GM12878 (cell line): Measurements from ENCODE around the gene SRSF12. TPM values are rescaled to one million over a fixed set of nuclear protein-coding genes. Genes with fewer than 3 reads are reported as not detected.
A peak's percentile ranks its signal among the peaks of the same experiment; 100 is the strongest.
"Not testable (repeated sequence)": the region's sequence is repeated elsewhere in the genome, so short reads cannot be mapped to it uniquely, and the experiment has no call there.

ENCODE experiments used
- ATAC-seq: fragments of 200-7000 bp; cut with Tn5 transposase; 3 replicates; pipeline ENCODE4 v1.9.1; 2020; ENCODE audit warnings: mild to moderate bottlenecking, moderate library complexity
- BruUV-seq: library from RNA; stranded (reverse); fragments of 400-500 nt; replicated peaks from 2 replicates; lab custom pipeline; 2021; lab: Mats Ljungman, UMichigan
- CTCF ChIA-PET: fragments of 300-600 bp; sonication (Branson Sonifier 250); formaldehyde crosslinking; extraction: SDS; loops from one replicate; lab custom pipeline; 2021; ENCODE audit warnings: inconsistent platforms; lab: Yijun Ruan, JAX
- POLR2A ChIA-PET: fragments of 350-600 bp; formaldehyde crosslinking; extraction: SDS; loops from one replicate; lab custom pipeline; 2021; ENCODE audit warnings: inconsistent platforms; lab: Charles Lee
- RAD21 ChIA-PET: fragments of 300-600 bp; sonication (Branson Sonifier 250); formaldehyde crosslinking; loops from one replicate; lab custom pipeline; 2023; ENCODE audit warnings: antibody characterized with exemption; ENCODE audit not compliant: unreplicated experiment; lab: Charles Lee
- SMC1A ChIA-PET: fragments of 300-600 bp; sonication (Branson Sonifier 250); formaldehyde crosslinking; loops from one replicate; lab custom pipeline; 2023; ENCODE audit not compliant: unreplicated experiment, uncharacterized antibody; lab: Charles Lee
- DNase-seq: peaks from one replicate; pipeline ENCODE4 v3.0.0-alpha.2; 2011; ENCODE audit warnings: low read depth, low spot score
- FAIRE-seq: peaks from 3 replicates; lab custom pipeline; 2011; peaks lifted over from hg19 to GRCh38; lab: Jason Lieb, UNC
- H2AFZ ChIP-seq: 2 replicates; pipeline ENCODE4 v1.6.0; 2011; ENCODE audit warnings: low read depth, low read length, control low read depth; ENCODE audit not compliant: control insufficient read depth
- H3K27ac ChIP-seq: 2 replicates; pipeline ENCODE4 v1.5.1; 2011; ENCODE audit warnings: control low read depth; ENCODE audit not compliant: control insufficient read depth, insufficient read depth
- H3K27me3 ChIP-seq, 2 experiments: replicated peaks in 1 of 2; 2 replicates each; pipeline versions ENCODE4 v1.6.0 to v1.6.1; 2011; ENCODE audit warnings: low read length in 1 of 2; ENCODE audit not compliant: control insufficient read depth in 2 of 2, insufficient read depth in 2 of 2
- H3K36me3 ChIP-seq, 2 experiments: 2 replicates each; pipeline ENCODE4 v1.5.1; 2011; ENCODE audit warnings: low read length in 1 of 2; ENCODE audit not compliant: control insufficient read depth in 2 of 2, insufficient read depth in 2 of 2
- H3K4me1 ChIP-seq: 2 replicates; pipeline ENCODE4 v1.6.1; 2011; ENCODE audit warnings: mild to moderate bottlenecking, low read length, moderate library complexity, mixed read lengths; ENCODE audit not compliant: control insufficient read depth, insufficient read depth
- H3K4me2 ChIP-seq: 2 replicates; pipeline ENCODE4 v1.6.0; 2011; ENCODE audit warnings: control low read depth; ENCODE audit not compliant: control insufficient read depth, insufficient read depth
- H3K4me3 ChIP-seq: fragments of 200-600 bp; sonication (generic); 2 replicates; pipeline ENCODE4 v1.5.1; 2016
- H3K79me2 ChIP-seq: 2 replicates; pipeline ENCODE4 v1.6.0; 2011; ENCODE audit warnings: low read length; ENCODE audit not compliant: control insufficient read depth, insufficient read depth
- H3K9ac ChIP-seq: 2 replicates; pipeline ENCODE4 v1.8.0; 2011; ENCODE audit warnings: low read length, control low read depth, mixed read lengths; ENCODE audit not compliant: control insufficient read depth, insufficient read depth
- H3K9me3 ChIP-seq: replicated peaks from 3 replicates; pipeline ENCODE4 v1.5.1; 2011; ENCODE audit warnings: mild to moderate bottlenecking, low read length; ENCODE audit not compliant: control insufficient read depth, insufficient read depth
- H4K20me1 ChIP-seq: 2 replicates; pipeline ENCODE4 v1.6.0; 2011; ENCODE audit not compliant: control insufficient read depth, insufficient read depth
- MLLT1 ChIP-seq: fragments of 450-650 bp; IDR thresholded peaks from 2 replicates; pipeline ENCODE4 v1.6.1; 2016; ENCODE audit warnings: mild to moderate bottlenecking
- RAD51 ChIP-seq: fragments of 450-650 bp; IDR thresholded peaks from 2 replicates; pipeline ENCODE4 v1.6.1; 2016; ENCODE audit warnings: moderate library complexity, mild to moderate bottlenecking, inconsistent platforms
- RFX5 ChIP-seq: IDR thresholded peaks from 2 replicates; pipeline ENCODE4 v1.6.1; 2011; ENCODE audit warnings: low read depth, low read length, improper control_type of control experiment
- SREBF1 ChIP-seq: IDR thresholded peaks from 2 replicates; pipeline ENCODE4 v1.6.1; 2012; ENCODE audit warnings: mild to moderate bottlenecking, low read length
- ZNF217 ChIP-seq: fragments of 450-650 bp; IDR thresholded peaks from 2 replicates; pipeline ENCODE4 v1.6.1; 2017; ENCODE audit warnings: antibody characterized with exemption, mild to moderate bottlenecking
- WGBS: methylation state at CpG from one replicate; pipeline ENCODE4 v1.1.6; 2016; ENCODE audit warnings: low lambda C conversion rate; ENCODE audit not compliant: insufficient replicate concordance, insufficient coverage; ENCODE audit errors: missing lambda C conversion rate; 5-methylcytosine and 5-hydroxymethylcytosine counted together
- in situ Hi-C: fragments of 300-500 bp; cut with MboI; formaldehyde crosslinking; loops from 9 replicates; pipeline ENCODE4 v1.14.3; 2018; ENCODE audit warnings: mixed read lengths
- intact Hi-C: fragments of 100-400 bp; cut with micrococcal nuclease; formaldehyde crosslinking; loops from one replicate; pipeline ENCODE4 v1.14.2; 2022; ENCODE audit not compliant: unreplicated experiment
- polyA plus RNA-seq, 11 experiments: library from polyadenylated mRNA; depleted of rRNA in 4 of 11; unstranded in 6 of 11; stranded (reverse) in 5 of 11; fragments of >200 nt; fragmentation: Nextera tagmentation in 4 of 11; fragmentation: Illumina TruSeq in 1 of 11; extraction: Ambion mirVana in 4 of 11; extraction: Trizol in 1 of 11; gene quantifications; 1 replicate in 1 of 11; 2 replicates in 10 of 11; pipeline versions ENCODE4 v1.2.1 to v1.2.3, GENCODE V29; 2011 to 2016; ENCODE audit warnings: inconsistent platforms in 2 of 11, missing spikeins in 2 of 11, low read depth in 1 of 11
- total RNA-seq, 4 experiments: library from RNA; depleted of rRNA in 3 of 4; stranded (reverse); fragments of >200 nt in 3 of 4; fragmentation: Illumina TruSeq in 1 of 4; extraction: Trizol in 1 of 4; gene quantifications; 2 replicates each; pipeline versions ENCODE4 v1.2.1 to v1.2.3, GENCODE V29; 2013 to 2021
- TF ChIP-seq, protein P1 (sequence below): fragments of 450-650 bp; IDR thresholded peaks from 2 replicates; pipeline ENCODE4 v1.6.1; 2016; ENCODE audit warnings: mild to moderate bottlenecking

SRSF12 gene
- total and polyA plus RNA-seq, 10 of the 15 experiments (the other 5 are each of a cell fraction or from before 2014, with no cell fraction given), result 0.03 to 0.23 TPM; not detected in 8

- TF ChIP-seq RFX5, result no peak
- TF ChIP-seq SREBF1, result no peak
- no peak for TF ChIP-seq ZNF217
- TF ChIP-seq, protein P1, sequence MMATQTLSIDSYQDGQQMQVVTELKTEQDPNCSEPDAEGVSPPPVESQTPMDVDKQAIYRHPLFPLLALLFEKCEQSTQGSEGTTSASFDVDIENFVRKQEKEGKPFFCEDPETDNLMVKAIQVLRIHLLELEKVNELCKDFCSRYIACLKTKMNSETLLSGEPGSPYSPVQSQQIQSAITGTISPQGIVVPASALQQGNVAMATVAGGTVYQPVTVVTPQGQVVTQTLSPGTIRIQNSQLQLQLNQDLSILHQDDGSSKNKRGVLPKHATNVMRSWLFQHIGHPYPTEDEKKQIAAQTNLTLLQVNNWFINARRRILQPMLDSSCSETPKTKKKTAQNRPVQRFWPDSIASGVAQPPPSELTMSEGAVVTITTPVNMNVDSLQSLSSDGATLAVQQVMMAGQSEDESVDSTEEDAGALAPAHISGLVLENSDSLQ, result no peak
Observed at GRCh38 chr6:89131599-89131998, 13.7 kb upstream of the SRSF12 start (continued).

- not testable (repeated sequence) for H3K27me3 ChIP-seq, H2AFZ ChIP-seq, H4K20me1 ChIP-seq, BruUV-seq
- CTCF ChIA-PET, result interaction anchor here (0.7 to 1.4 kb wide), 2 partner anchors 42 to 304 kb away, joined by 3 read pairs; no protein-coding TSS in a partner anchor
- WGBS, result 47% methylated on average over 2 of the region's 2 CpGs
- TF ChIP-seq RAD51, result peak; percentile 39; the same call in 1 of the 2 replicates
- TF ChIP-seq MLLT1, result peak; percentile 64
- TF ChIP-seq, all 136 proteins: peak for 2; not testable (repeated sequence) for 134
- H3K9me3 ChIP-seq, H3K9ac ChIP-seq, H3K4me3 ChIP-seq, intact Hi-C loops, in situ Hi-C loops, DNase-seq, H3K27ac ChIP-seq, H3K79me2 ChIP-seq, ATAC-seq, H3K4me2 ChIP-seq, RAD21 ChIA-PET, H3K4me1 ChIP-seq, H3K36me3 ChIP-seq, POLR2A ChIA-PET, FAIRE-seq: not testable (repeated sequence)
- SMC1A ChIA-PET, result interaction anchor here (0.6 kb wide), 1 partner anchor 24 kb away, joined by 3 read pairs; no protein-coding TSS in a partner anchor
Observed at GRCh38 chr6:89128256-89128671, 10.4 kb upstream of the SRSF12 start.
